Measurements from ENCODE around the gene TAF15. TPM values are rescaled to one million over a fixed set of nuclear protein-coding genes. Genes with fewer than 3 reads are reported as not detected.

TAF15 gene
- total RNA-seq, result 100 to 1,000 TPM; 186 to 228 (median 201) TPM
- 123 TPM for total RNA-seq (2013)
- total RNA-seq, result 38.7 to 93.8 (median 62.4) reads per million in 29 experiments

DNA sequence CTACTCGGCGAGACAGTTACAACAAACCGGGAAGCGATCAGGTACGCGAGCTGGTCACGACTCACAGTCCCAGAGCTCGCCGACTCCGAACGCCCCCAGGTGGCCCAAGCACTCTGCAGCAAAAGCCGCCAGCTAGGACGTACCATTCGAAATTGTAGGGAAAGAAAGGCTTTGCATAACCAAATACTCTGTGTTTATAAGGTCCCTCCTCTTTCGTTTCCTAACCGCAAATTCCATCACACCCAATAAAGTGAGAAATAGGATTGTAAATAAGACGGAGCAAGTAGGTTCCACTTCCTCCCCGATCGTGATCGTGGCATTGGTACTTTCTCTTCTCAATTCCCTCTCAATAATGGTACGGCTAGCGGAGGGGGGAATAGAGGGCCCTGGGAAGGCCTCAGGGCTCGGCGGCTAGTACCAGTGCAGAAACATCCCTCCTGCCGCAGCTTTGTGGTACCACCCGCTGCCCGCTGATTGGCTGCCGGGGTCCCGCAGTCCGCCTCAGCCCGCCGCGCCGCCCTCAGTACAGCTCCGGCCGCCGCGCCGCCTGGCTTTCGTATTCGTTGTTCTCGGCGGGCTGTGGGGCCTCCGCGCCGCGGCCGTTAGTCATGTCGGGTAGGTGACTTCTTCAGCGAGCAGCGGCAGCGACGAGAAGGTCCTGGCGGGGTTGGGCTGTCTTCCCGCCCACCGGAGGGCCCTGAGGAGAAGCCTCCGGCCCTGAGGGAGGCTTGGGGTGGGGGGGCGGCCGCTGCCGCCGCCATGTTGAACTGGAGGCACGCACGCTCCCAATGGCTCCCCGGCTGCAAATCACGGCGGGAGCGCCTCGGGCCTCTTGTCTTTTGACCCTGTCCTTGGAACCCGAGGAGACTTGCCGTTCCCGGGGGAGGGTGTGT, at the start of gene TAF15:
Gene TAF15, plus strand, starts transcription at position 523 of the 893 bp plus-strand sequence. Its CDS starts 86 bp downstream, at position 609.
- Mint-ChIP-seq H3K4me1 (peaks cover 51 to 53% (median 53%) of the 10 kb centered on the region in 3 donors), H3K9me3 (no peaks in the 10 kb centered on the region), H3K36me3 (peaks cover 10% of the 10 kb centered on the region), H3K27ac (peak within 1 kb of the TSS; percentile 99), H3K4me3 (peak within 1 kb of the TSS; percentile 92 to 93 (median 93)), H3K27me3 (no peaks in the 10 kb centered on the region)
- H3K9me3 ChIP-seq, result no peaks in the 10 kb centered on the region
- 0% methylated on average over 48 of the region's 71 CpGs for WGBS (ENCODE audit: insufficient coverage)
- H3K27me3 ChIP-seq (replicated peaks in 1 of 2; ENCODE audit: control insufficient read depth in 2 of 2, extremely low read depth in 1 of 2, insufficient read depth in 2 of 2, low read length in 1 of 2), result no peaks in the 10 kb centered on the region
- ATAC-seq (replicated peaks in 1 of 4) (peak; percentile 91 to 93 (median 92)), DNase-seq (peak; percentile 81 to 98 (median 95))
- H3K36me3 ChIP-seq (ENCODE audit: control insufficient read depth in 2 of 2, extremely low read depth in 1 of 2, insufficient read depth in 1 of 2, low read length in 1 of 2), result no peaks in the 10 kb centered on the region
- POLR2A ChIA-PET, result interaction anchor here (0.5 to 1.5 kb wide), 7 partner anchors 8 to 231 kb away, joined by 3 to 7 read pairs (median 3); partner anchors contain the start of gene PEX12 (in 1 of the 2)
- CTCF ChIA-PET, result interaction anchor here (0.5 to 3.1 kb wide), 22 partner anchors 8 to 497 kb away, joined by 3 to 75 read pairs (median 4); no protein-coding TSS in a partner anchor
- peaks cover 24 to 25% of the 10 kb centered on the region in 2 experiments for H3K4me1 ChIP-seq (ENCODE audit: control insufficient read depth in 1 of 2, extremely low read depth in 1 of 2, insufficient read depth in 2 of 2, low read length in 2 of 2)
- H3K4me3 ChIP-seq (ENCODE audit: control insufficient read depth in 1 of 2, extremely low read depth in 1 of 2, low read length in 1 of 2), result peak within 1 kb of the TSS; percentile 67 to 90
- H3K27ac ChIP-seq (ENCODE audit: low read length), result peak within 1 kb of the TSS; percentile 84

DNA sequence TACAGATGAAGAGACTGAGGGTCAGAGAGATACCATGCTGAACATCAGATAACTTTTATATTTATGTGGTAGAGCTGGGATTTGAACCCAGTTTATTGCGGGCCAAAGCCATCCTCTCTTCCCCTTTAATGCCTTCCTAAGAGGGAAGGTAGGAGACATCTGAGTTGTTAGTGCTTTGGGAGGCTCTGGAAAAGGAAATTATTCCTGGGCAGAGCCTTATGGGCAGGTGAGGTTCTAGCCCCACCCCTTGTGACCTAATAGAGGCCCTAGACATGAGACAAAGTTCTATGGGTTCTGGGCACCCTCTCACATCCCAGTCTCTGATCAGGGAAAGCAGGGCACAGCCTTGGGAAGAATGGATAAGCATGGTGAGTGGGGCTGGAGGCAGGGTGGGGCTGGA, 48.7 kb upstream of the TAF15 start, which contains the start of gene C17orf50:
Gene C17orf50, plus strand, starts transcription at position 301 of the 400 bp plus-strand sequence. Its CDS starts 55 bp downstream, at position 356.
- POLR2A ChIA-PET, result interaction anchor here (0.6 kb wide), 2 partner anchors 695 to 1328 kb away, joined by 4 to 5 read pairs; no protein-coding TSS in a partner anchor
- Mint-ChIP-seq H3K4me3 (no peak within 1 kb of the TSS), H3K36me3 (no peaks in the 10 kb centered on the region), H3K27me3 (no peaks in the 10 kb centered on the region), H3K9me3 (no peaks in the 10 kb centered on the region), H3K4me1 (peaks cover 8 to 11% (median 9%) of the 10 kb centered on the region in 3 donors), H3K27ac (no peak within 1 kb of the TSS)
- WGBS (ENCODE audit: insufficient coverage), result no CpG with 5 or more reads among the region's 1 CpG
- H3K4me1 ChIP-seq (ENCODE audit: control insufficient read depth in 1 of 2, extremely low read depth in 1 of 2, insufficient read depth in 2 of 2, low read length in 2 of 2), result peaks cover 0 to 17% of the 10 kb centered on the region in 2 experiments
- no peak for ATAC-seq (replicated peaks in 1 of 4)
- no peak within 1 kb of the TSS for H3K27ac ChIP-seq (ENCODE audit: low read length)
- H3K4me3 ChIP-seq (ENCODE audit: control insufficient read depth in 1 of 2, extremely low read depth in 1 of 2, low read length in 1 of 2), result no peak within 1 kb of the TSS
- no peaks in the 10 kb centered on the region for H3K27me3 ChIP-seq (replicated peaks in 1 of 2; ENCODE audit: control insufficient read depth in 2 of 2, extremely low read depth in 1 of 2, insufficient read depth in 2 of 2, low read length in 1 of 2)
- CTCF ChIA-PET, result no interaction called here
- no peaks in the 10 kb centered on the region for H3K36me3 ChIP-seq (ENCODE audit: control insufficient read depth in 2 of 2, extremely low read depth in 1 of 2, insufficient read depth in 1 of 2, low read length in 1 of 2)
- no peaks in the 10 kb centered on the region for H3K9me3 ChIP-seq
- no peak for DNase-seq

DNA sequence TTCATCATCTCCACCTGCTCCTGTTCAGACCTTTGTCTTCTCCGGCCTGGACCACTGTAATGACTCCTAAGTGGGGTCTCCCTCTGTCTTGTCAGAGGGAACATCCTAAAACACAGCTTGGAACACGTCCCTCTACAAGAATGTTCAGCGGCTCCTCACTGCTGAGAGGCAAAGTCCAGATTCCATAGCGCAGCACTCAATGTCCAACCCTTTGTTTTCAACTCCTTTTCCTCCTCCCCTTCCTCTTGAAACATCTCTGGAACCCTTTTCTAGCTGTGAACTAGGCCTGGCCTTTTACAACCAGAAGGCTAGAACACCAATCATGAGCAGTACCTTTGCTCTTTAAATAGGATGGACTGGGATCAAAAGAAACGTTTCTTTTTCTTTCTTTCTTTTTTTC, 47.7 kb upstream of the TAF15 start:
- H3K27me3 Mint-ChIP-seq, result no peaks in the 10 kb centered on the region
- no peaks in the 10 kb centered on the region for H3K9me3 Mint-ChIP-seq
- CTCF ChIA-PET, result interaction anchor here in 1 of 2 donors (0.6 kb wide), 2 partner anchors 43 to 44 kb away, joined by 4 read pairs; no protein-coding TSS in a partner anchor
- Histone ChIP-seq H3K4me3 (ENCODE audit: control insufficient read depth in 1 of 2, extremely low read depth in 1 of 2, low read length in 1 of 2) (no peak overlapping the region), H3K27me3 (replicated peaks in 1 of 2; ENCODE audit: control insufficient read depth in 2 of 2, extremely low read depth in 1 of 2, insufficient read depth in 2 of 2, low read length in 1 of 2) (no peaks in the 10 kb centered on the region), H3K4me1 (ENCODE audit: control insufficient read depth in 1 of 2, extremely low read depth in 1 of 2, insufficient read depth in 2 of 2, low read length in 2 of 2) (peaks cover 0 to 17% of the 10 kb centered on the region in 2 experiments), H3K9me3 (no peaks in the 10 kb centered on the region), H3K27ac (ENCODE audit: low read length) (no peak overlapping the region), H3K36me3 (ENCODE audit: control insufficient read depth in 2 of 2, extremely low read depth in 1 of 2, insufficient read depth in 1 of 2, low read length in 1 of 2) (no peaks in the 10 kb centered on the region)
- ATAC-seq (replicated peaks in 1 of 4) (no peak), DNase-seq (no peak)
- H3K4me1 Mint-ChIP-seq, result peaks cover 8 to 11% (median 10%) of the 10 kb centered on the region in 3 donors
- WGBS (ENCODE audit: insufficient coverage), result 82% methylated on average over 4 of the region's 5 CpGs
- POLR2A ChIA-PET, result no interaction called here
- no peak overlapping the region for H3K4me3 Mint-ChIP-seq
- no peak overlapping the region for H3K27ac Mint-ChIP-seq
- H3K36me3 Mint-ChIP-seq, result no peaks in the 10 kb centered on the region

DNA sequence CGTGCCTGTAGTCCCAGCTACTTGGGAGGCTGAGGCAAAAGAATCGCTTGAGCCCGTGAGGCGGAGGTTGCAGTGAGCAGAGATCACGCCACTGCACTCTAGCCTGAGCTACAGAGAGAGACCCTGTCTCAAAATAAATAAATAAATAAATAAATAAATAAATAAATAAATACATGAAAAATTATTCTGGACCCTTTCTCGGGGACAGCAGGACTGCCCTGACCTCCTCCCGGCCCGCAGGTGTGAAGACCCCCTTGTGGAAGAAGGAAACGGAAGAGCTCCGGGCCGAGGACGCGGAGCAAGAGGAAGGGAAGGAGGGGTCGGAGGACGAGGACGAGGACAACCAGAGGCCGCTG, 45.5 kb upstream of the TAF15 start:
- no peaks in the 10 kb centered on the region for H3K27me3 ChIP-seq (replicated peaks in 1 of 2; ENCODE audit: control insufficient read depth in 2 of 2, extremely low read depth in 1 of 2, insufficient read depth in 2 of 2, low read length in 1 of 2)
- peaks cover 0 to 3% of the 10 kb centered on the region in 2 donors for H3K27me3 Mint-ChIP-seq
- peaks cover 0 to 17% of the 10 kb centered on the region in 2 experiments for H3K4me1 ChIP-seq (ENCODE audit: control insufficient read depth in 1 of 2, extremely low read depth in 1 of 2, insufficient read depth in 2 of 2, low read length in 2 of 2)
- ChIA-PET CTCF (interaction anchor here (0.6 to 2.6 kb wide), 25 partner anchors 14 to 1974 kb away, joined by 3 to 75 read pairs (median 4); partner anchors contain the start of genes TAF15 (in 2 of the 2), PEX12 (in 1 of the 2) and RASL10B (in 1 of the 2)), POLR2A (interaction anchor here (0.5 to 1.4 kb wide), 5 partner anchors 45 to 836 kb away, joined by 4 to 7 read pairs (median 5); partner anchors contain the start of gene TAF15 (in 1 of the 2))
- no peak overlapping the region for H3K27ac ChIP-seq (ENCODE audit: low read length)
- no peak for ATAC-seq (replicated peaks in 1 of 4)
- H3K36me3 ChIP-seq (ENCODE audit: control insufficient read depth in 2 of 2, extremely low read depth in 1 of 2, insufficient read depth in 1 of 2, low read length in 1 of 2), result no peaks in the 10 kb centered on the region
- H3K9me3 ChIP-seq, result no peaks in the 10 kb centered on the region
- no peaks in the 10 kb centered on the region for H3K9me3 Mint-ChIP-seq
- peak overlapping the region; percentile 78 to 83 for H3K4me3 ChIP-seq (ENCODE audit: control insufficient read depth in 1 of 2, extremely low read depth in 1 of 2, low read length in 1 of 2)
- no peak for DNase-seq
- H3K36me3 Mint-ChIP-seq, result no peaks in the 10 kb centered on the region
- 14% methylated on average over 13 of the region's 17 CpGs for WGBS (ENCODE audit: insufficient coverage)
- H3K4me3 Mint-ChIP-seq, result peak overlapping the region; percentile 83 to 94 (median 90)
- peaks cover 8 to 11% (median 10%) of the 10 kb centered on the region in 3 donors for H3K4me1 Mint-ChIP-seq
- peak overlapping the region in 1 of 2 donors; percentile 72 for H3K27ac Mint-ChIP-seq

DNA sequence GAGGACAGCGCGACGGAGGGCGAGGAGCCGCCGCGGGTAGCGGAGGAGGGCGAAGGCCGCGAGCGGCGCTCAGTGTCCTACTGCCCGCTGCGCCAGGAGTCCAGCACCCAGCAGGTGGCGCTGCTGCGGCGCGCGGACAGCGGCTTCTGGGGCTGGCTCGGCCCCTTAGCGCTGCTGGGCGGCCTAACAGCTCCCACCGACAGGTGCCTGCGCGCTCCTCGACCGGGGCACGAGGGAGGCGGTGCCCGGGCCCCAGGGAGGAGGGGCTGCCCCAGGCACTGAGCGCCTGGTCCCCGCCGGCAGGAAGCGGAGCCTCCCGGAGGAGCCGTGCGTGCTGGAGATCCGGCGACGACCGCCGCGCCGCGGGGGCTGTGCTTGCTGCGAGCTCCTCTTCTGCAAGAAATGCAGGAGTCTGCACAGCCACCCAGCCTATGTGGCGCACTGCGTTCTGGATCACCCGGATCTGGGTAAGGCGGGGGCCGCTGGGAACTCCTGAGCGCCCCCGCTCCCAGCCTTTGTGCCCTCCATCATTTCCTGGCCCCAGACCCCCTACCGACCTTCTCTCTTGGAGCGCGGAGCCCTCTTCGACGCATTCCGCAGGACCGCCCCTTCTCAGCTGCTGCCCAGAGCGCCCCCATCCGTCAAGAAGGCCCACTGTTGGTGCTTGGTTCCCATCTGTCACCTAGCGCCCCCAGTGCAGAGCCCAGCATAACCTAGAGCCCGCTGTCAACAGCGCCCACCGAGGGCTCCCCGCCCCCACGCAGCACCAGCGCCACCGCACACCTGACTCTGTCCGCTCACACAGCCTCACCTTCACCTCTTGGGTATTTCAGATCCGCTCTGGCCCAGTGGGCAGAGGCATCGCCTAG, 44.9 kb upstream of the TAF15 start:
- no peaks in the 10 kb centered on the region for H3K36me3 ChIP-seq (ENCODE audit: control insufficient read depth in 2 of 2, extremely low read depth in 1 of 2, insufficient read depth in 1 of 2, low read length in 1 of 2)
- Mint-ChIP-seq H3K4me3 (peak overlapping the region; percentile 83 to 94 (median 90)), H3K36me3 (no peaks in the 10 kb centered on the region), H3K9me3 (no peaks in the 10 kb centered on the region), H3K27ac (peak overlapping the region; percentile 58 to 83), H3K4me1 (peaks cover 8 to 11% (median 10%) of the 10 kb centered on the region in 3 donors), H3K27me3 (peaks cover 2 to 3% of the 10 kb centered on the region in 2 donors)
- DNase-seq, result peak; percentile 60 to 91 (median 75)
- H3K27me3 ChIP-seq (replicated peaks in 1 of 2; ENCODE audit: control insufficient read depth in 2 of 2, extremely low read depth in 1 of 2, insufficient read depth in 2 of 2, low read length in 1 of 2), result peaks cover 0 to 2% of the 10 kb centered on the region in 2 experiments
- POLR2A ChIA-PET, result interaction anchor here (0.5 to 1.4 kb wide), 3 partner anchors 44 to 111 kb away, joined by 4 to 7 read pairs (median 4); partner anchors contain the start of gene TAF15 (in 1 of the 2)
- 2% methylated on average over 75 of the region's 75 CpGs for WGBS (ENCODE audit: insufficient coverage)
- ATAC-seq (replicated peaks in 1 of 4), result peak; percentile 85 to 92 (median 90)
- no peaks in the 10 kb centered on the region for H3K9me3 ChIP-seq
- H3K4me1 ChIP-seq (ENCODE audit: control insufficient read depth in 1 of 2, extremely low read depth in 1 of 2, insufficient read depth in 2 of 2, low read length in 2 of 2), result peaks cover 0 to 17% of the 10 kb centered on the region in 2 experiments
- peak overlapping the region; percentile 78 to 83 for H3K4me3 ChIP-seq (ENCODE audit: control insufficient read depth in 1 of 2, extremely low read depth in 1 of 2, low read length in 1 of 2)
- H3K27ac ChIP-seq (ENCODE audit: low read length), result peak overlapping the region; percentile 57
- CTCF ChIA-PET, result interaction anchor here (0.6 to 2.6 kb wide), 23 partner anchors 15 to 714 kb away, joined by 3 to 75 read pairs (median 5); partner anchors contain the start of genes TAF15 (in 2 of the 2), PEX12 (in 1 of the 2) and RASL10B (in 1 of the 2)
